GM18505 (cell line): ENCODE results near the gene TMEM18.

Source experiments
- ATAC-seq: cut with Tn5 transposase; IDR thresholded peaks from one replicate; pipeline ENCODE4 v1.9.1; 2021; ENCODE audit not compliant: unreplicated experiment
- POLR2A ChIP-seq: IDR thresholded peaks from 4 replicates; pipeline ENCODE4 v1.6.1; 2011; ENCODE audit warnings: borderline replicate concordance; ENCODE audit not compliant: insufficient read depth, insufficient read length; ENCODE audit errors: extremely low read depth

Gene TMEM18

GRCh38 chr2:647691-648231 is 29.4 kb downstream of the TMEM18 start:
- no peak for TF ChIP-seq POLR2A
- no peak for ATAC-seq

GRCh38 chr2:647003-647560 is 30.1 kb downstream of the TMEM18 start:
- TF ChIP-seq POLR2A: no peak
- ATAC-seq: no peak

GRCh38 chr2:644871-645270 is 32.3 kb downstream of the TMEM18 start:
- ATAC-seq: no peak
- no peak for TF ChIP-seq POLR2A

- no peak for ATAC-seq
- TF ChIP-seq POLR2A: no peak
Observed at GRCh38 chr2:643761-644160, 33.4 kb downstream of the TMEM18 start.

- no peak for ATAC-seq
Observed at GRCh38 chr2:643334-643733, 33.9 kb downstream of the TMEM18 start.

GRCh38 chr2:641872-642815 is 35.1 kb downstream of the TMEM18 start:
- no peak for TF ChIP-seq POLR2A
- no peak for ATAC-seq

More at GRCh38 chr2:643334-643733, 33.9 kb downstream of the TMEM18 start:
- TF ChIP-seq POLR2A: no peak

GRCh38 chr2:641164-641871 is 35.9 kb downstream of the TMEM18 start:
- no peak for TF ChIP-seq POLR2A
- ATAC-seq: no peak

GRCh38 chr2:639703-640102 is 37.5 kb downstream of the TMEM18 start:
- ATAC-seq: no peak
- no peak for TF ChIP-seq POLR2A

GRCh38 chr2:637804-638203 is 39.4 kb downstream of the TMEM18 start:
- no peak for TF ChIP-seq POLR2A
- no peak for ATAC-seq

GRCh38 chr2:637406-637776 is 39.8 kb downstream of the TMEM18 start:
- ATAC-seq: no peak

GRCh38 chr2:636641-637405 is 40.4 kb downstream of the TMEM18 start:
- no peak for TF ChIP-seq POLR2A
- no peak for ATAC-seq

More at GRCh38 chr2:637406-637776, 39.8 kb downstream of the TMEM18 start:
- TF ChIP-seq POLR2A: no peak

- TF ChIP-seq POLR2A: no peak
- no peak for ATAC-seq
Observed at GRCh38 chr2:635687-636621, 41.3 kb downstream of the TMEM18 start.
